HG02678 (cell line): ENCODE data around the gene TNFRSF25.
"Not testable (repeated sequence)": the region's sequence is repeated elsewhere in the genome, so short reads cannot be mapped to it uniquely, and the experiment has no call there.

Source experiments
- ATAC-seq: cut with Tn5 transposase; IDR thresholded peaks from one replicate; pipeline ENCODE4 v1.9.1; 2021; ENCODE audit warnings: mild to moderate bottlenecking, moderate library complexity; ENCODE audit not compliant: unreplicated experiment

Gene TNFRSF25

GRCh38 chr1:6437012-6437700 lies 28.8 kb downstream of the TNFRSF25 start:
- not testable (repeated sequence) for ATAC-seq

GRCh38 chr1:6436277-6436676 lies 29.7 kb downstream of the TNFRSF25 start:
- ATAC-seq = not testable (repeated sequence)

GRCh38 chr1:6435547-6435946 lies 30.4 kb downstream of the TNFRSF25 start:
- no peak for ATAC-seq

GRCh38 chr1:6435129-6435528 lies 30.8 kb downstream of the TNFRSF25 start:
- no peak for ATAC-seq

DNA sequence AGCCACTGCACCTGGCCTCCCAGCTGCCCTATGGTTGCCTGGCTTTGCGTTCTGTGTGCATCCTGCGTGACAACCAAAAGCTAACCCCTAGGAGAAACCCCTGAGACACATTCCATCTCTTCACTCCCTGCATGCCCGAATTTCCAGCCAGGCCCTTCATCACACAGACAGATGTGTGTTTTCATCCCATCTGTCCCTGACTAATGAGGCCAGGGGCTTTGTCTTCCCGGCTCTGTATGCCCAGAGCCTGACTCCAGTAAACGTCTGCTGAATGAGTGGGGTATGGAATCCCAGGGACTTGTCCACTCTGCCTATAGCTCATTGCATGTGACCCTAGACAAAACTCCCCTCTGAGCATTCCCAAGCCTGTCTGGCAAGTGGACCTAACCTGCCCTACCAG lies 31.8 kb downstream of the TNFRSF25 start:
- no peak for ATAC-seq

- not testable (repeated sequence) for ATAC-seq
These were observed 34.1 kb downstream of the TNFRSF25 start for GRCh38 chr1:6431645-6432579.

- ATAC-seq = not testable (repeated sequence)
These were observed 36.1 kb downstream of the TNFRSF25 start for GRCh38 chr1:6429660-6430411.

- not testable (repeated sequence) for ATAC-seq
These were observed 37.5 kb downstream of the TNFRSF25 start for GRCh38 chr1:6428453-6428852.

DNA sequence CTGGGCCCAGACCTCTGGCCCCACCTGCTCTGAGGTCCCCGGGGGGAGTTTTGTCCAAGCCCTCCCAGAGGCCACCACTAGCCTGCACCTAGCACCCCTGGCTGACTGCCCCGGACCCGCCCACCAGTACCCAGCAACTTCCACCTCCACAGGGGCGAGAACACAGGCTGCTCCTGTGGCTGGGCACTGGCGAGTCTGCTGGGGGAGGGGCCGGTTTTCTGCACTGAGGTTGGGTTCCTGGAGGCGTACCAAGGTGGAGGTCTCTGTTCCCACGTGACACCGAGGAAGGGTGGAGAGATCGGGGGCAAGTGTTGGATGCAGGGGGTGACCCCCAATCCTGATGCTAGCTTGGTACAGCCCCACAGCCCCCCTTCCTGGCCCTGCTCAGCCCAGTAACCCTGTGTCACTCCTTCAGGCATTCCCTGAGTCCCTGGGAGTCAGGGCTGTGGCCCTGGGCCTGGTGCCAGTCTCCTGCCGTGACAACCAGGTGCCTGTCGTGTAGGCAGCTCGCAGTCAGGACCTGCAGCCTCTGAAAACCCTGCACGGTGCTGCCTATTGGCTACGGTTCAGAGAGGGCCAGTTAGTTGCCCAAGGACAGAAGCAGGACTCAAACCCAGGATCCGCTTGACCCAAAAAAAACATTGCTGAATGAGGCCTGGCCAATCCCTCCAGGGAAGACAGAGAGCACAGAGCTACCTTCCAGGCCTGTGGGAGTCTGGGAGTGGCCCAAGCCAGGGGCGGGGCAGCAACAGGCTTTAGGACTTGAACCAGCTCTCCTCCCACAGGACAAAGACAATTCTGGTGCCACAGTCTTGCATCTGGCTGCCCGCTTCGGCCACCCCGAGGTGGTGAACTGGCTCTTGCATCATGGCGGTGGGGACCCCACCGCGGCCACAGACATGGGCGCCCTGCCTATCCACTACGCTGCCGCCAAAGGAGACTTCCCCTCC lies 38.3 kb downstream of the TNFRSF25 start:
- ATAC-seq = no peak

- ATAC-seq = no peak
These were observed 39.0 kb downstream of the TNFRSF25 start for GRCh38 chr1:6426972-6427350.

GRCh38 chr1:6426277-6426971 lies 39.5 kb downstream of the TNFRSF25 start:
- no peak for ATAC-seq

DNA sequence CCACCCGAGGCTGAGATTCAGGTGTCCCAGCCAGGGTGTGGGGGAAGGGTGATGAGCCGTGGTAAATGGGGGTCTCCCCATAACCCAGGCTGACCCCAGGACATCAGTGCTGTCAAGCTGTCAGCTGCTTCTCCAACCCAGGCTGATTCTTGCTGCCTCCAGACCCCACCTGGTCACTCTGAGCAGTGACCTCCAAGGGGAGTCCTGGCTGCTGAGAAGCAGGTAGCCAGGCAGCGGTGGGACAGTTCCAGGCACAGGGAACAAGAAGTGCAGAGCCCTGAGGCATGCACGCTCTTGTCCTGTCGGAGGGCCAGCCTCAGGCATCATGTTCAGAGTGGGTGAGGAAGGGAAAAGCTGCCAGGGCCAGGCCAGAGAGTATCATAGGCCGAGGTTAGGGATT lies 40.3 kb downstream of the TNFRSF25 start:
- no peak for ATAC-seq

DNA sequence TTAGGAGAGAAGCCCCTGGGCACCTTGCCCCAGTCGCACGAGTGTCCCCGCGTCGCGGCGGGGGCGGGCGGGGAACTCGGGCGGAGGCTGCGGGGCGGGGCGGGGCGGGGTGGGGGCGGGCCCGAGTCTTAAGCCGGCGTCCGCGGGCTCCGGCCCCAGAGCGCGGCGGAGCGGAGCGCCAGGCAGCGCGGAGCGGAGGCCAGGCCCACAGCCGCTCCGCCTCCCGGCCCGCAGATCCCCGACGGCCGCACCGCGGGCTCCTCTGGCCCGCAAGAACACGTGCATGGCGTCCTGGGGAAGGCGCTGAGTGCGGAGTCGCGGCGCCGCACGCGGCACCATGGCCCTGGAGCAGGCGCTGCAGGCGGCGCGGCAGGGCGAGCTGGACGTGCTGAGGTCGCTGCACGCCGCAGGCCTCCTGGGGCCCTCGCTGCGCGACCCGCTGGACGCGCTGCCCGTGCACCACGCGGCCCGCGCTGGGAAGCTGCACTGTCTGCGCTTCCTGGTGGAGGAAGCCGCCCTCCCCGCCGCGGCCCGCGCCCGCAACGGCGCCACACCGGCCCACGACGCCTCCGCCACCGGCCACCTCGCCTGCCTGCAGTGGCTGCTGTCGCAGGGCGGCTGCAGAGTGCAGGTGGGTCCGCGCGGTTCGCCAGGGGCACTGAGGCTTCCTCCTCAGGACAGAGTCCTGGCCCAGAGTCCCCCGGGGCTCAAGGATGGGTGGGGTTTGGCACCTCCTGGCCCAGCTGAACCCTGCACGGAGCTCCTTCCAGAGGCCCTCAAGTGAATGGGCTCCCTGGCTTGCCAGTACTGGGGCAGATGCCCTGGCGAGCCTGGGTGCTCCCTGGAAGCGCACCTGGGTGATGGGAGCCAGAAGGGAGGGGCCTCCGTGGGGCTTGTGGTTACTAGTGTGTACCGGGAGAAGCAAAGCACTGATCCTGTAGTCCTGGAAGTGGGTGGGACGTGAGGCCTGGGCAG lies 41.1 kb downstream of the TNFRSF25 start, which contains the start of gene ESPN:
Gene ESPN, plus strand, starts transcription at position 158 of the 975 bp plus-strand sequence. Its CDS starts 180 bp downstream, at position 338.
- ATAC-seq = no peak

DNA sequence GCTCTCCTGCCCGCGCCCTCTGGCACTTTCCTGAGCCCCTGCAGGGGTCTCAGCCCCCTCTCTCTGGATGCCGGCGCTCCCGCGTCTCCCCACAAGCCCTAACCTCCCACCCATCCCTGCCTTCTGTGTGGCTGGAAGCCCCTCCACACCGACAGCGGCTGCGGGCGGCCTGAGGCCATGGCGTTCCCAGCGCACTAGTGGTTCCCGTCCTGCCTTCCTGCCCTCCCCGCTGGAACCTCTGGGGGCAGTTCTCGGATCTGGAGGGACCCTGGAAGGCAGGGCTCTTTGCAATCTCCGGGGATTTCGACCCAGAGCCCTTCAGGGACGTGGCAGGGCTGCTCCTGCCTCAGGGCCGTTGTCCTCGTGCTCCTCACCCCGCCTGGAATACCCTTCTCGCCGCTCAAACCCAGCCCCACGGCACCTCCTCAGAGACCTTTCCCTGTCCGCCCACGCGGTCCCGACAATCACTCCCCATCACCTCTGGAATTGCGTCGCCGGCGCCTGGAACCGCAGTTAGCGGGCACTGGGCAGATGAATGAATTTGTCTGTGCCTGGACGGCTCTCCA lies 41.9 kb downstream of the TNFRSF25 start:
- ATAC-seq = no peak

- no peak for ATAC-seq
These were observed 42.5 kb downstream of the TNFRSF25 start for GRCh38 chr1:6423321-6423999.

DNA sequence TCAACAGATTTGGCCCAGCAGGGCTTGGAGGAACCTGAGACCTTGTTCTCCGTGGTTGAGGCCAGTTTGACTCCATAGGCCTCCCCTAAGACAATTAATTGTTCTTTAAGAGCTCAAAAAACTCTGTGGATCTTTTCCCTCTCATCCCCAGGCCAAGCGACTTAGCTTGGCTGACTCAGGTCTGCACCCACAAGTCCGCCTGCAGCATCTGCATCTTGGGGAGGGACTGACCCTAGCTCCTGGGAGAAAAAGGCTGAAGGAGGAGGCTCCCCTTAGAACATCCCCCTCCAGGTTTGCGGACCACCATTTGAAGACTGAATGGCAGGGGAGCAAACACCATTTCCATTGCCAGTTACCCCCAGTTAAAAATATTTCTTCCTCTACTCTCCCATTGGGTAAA lies 44.7 kb downstream of the TNFRSF25 start:
- no peak for ATAC-seq

DNA sequence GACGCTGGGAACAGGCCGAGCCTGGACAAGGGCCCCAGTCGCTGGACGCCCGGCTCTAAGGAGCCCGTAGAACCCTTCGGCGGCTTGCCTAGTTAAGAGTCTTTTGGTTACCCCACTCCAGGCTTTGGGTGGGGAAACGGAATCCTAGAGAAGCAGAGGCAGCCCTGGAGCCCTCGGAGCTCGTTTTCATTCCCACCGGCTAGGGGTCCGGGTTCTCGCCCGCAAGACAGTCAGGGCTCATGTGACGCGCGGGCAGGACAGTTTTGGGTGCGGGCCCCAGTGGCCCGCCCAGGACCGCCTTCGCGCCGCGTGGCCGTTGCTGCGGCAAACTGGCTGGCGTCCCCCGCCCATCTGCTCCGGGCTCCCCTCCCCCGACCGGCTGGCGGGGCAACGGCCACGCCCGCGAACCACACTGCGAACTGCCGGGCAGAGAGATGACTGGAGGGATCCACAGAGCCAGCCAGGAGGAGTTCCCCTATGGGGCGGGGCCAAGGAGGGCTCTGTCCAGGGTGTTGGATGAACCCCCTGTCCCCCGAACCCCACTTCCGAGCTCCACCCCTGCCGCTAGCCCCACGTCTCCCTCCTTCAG lies 45.4 kb downstream of the TNFRSF25 start:
- ATAC-seq = no peak
